HG03045 (cell line): ENCODE measurements around the gene SNAP29.
"Not testable (repeated sequence)": the region's sequence is repeated elsewhere in the genome, so short reads cannot be mapped to it uniquely, and the experiment has no call there.

Experiments used
- ATAC-seq: cut with Tn5 transposase; IDR thresholded peaks from one replicate; pipeline ENCODE4 v1.9.1; 2021; ENCODE audit warnings: mild to moderate bottlenecking, moderate library complexity; ENCODE audit not compliant: unreplicated experiment

The SNAP29 gene

GRCh38 chr22:20899827-20900423, 41.1 kb downstream of the SNAP29 start:
- no peak for ATAC-seq

GRCh38 chr22:20901093-20902033, 42.6 kb downstream of the SNAP29 start:
- not testable (repeated sequence) for ATAC-seq

- no peak for ATAC-seq
These were observed 44.3 kb downstream of the SNAP29 start for GRCh38 chr22:20903093-20903492.

GRCh38 chr22:20904008-20904979, 45.5 kb downstream of the SNAP29 start:
- ATAC-seq, result no peak

GRCh38 chr22:20904980-20905355, 46.2 kb downstream of the SNAP29 start:
- ATAC-seq, result no peak

GRCh38 chr22:20905415-20906386, 46.9 kb downstream of the SNAP29 start:
- no peak for ATAC-seq

GRCh38 chr22:20906387-20906767, 47.6 kb downstream of the SNAP29 start:
- no peak for ATAC-seq

GRCh38 chr22:20908717-20909116, 49.9 kb downstream of the SNAP29 start:
- not testable (repeated sequence) for ATAC-seq

- no peak for ATAC-seq
These were observed 50.9 kb downstream of the SNAP29 start for GRCh38 chr22:20909543-20910303.

- no peak for ATAC-seq
These were observed 53.7 kb downstream of the SNAP29 start for GRCh38 chr22:20912494-20912893.

- peak; percentile 95 for ATAC-seq
These were observed 58.4 kb downstream of the SNAP29 start, which contains the start of gene CRKL for GRCh38 chr22:20916916-20917810. TSS of gene CRKL (plus strand) at chr22:20917407. CDS start at chr22:20917935, 528 bp downstream.

- no peak for ATAC-seq
These were observed 59.9 kb downstream of the SNAP29 start for GRCh38 chr22:20918663-20919218.

GRCh38 chr22:20919718-20920117, 60.9 kb downstream of the SNAP29 start:
- no peak for ATAC-seq

- no peak for ATAC-seq
These were observed 62.0 kb downstream of the SNAP29 start for GRCh38 chr22:20920881-20921203.

GRCh38 chr22:20922141-20922751, 63.4 kb downstream of the SNAP29 start:
- ATAC-seq, result no peak

GRCh38 chr22:20926243-20926642, 67.4 kb downstream of the SNAP29 start:
- ATAC-seq, result no peak

- no peak for ATAC-seq
These were observed 69.2 kb downstream of the SNAP29 start for GRCh38 chr22:20927940-20928572.
